HEK293T (cell line): Measurements from ENCODE around the gene CCDC127.

Experiments used
- FOXM1 ChIP-seq: fragments of 450-650 bp; IDR thresholded peaks from 2 replicates; pipeline ENCODE4 v1.6.1; 2017; ENCODE audit warnings: mild to moderate bottlenecking, borderline replicate concordance
- SP1 ChIP-seq: fragments of 450-650 bp; IDR thresholded peaks from 2 replicates; pipeline ENCODE4 v1.6.1; 2017
- SUZ12 ChIP-seq: fragments of 450-650 bp; IDR thresholded peaks from 2 replicates; pipeline ENCODE4 v1.6.1; 2016; ENCODE audit warnings: mild to moderate bottlenecking
- ZNF384 ChIP-seq: fragments of 450-650 bp; IDR thresholded peaks from 2 replicates; pipeline ENCODE4 v1.6.1; 2016

GRCh38 chr5:172421-172820, 45.5 kb downstream of the CCDC127 start:
- no peak for TF ChIP-seq SUZ12
- no peak for TF ChIP-seq SP1
- no peak for TF ChIP-seq ZNF384
- TF ChIP-seq FOXM1, result no peak
